ENCODE data around the gene GOLGA2.

- no peak for TF ChIP-seq CTCF (IDR thresholded peaks at IDR 0.05; ENCODE audit: insufficient read depth, low read length, poor library complexity, severe bottlenecking)
- TF ChIP-seq EZH2phosphoT487 (conservative IDR thresholded peaks at IDR 0.05; ENCODE audit: low read length) = no peak
These were observed 61.9 kb downstream of the GOLGA2 start for GRCh38 chr9:128213746-128214497.

Data from SU-DHL-6 (cell line).